ENCODE results near the gene TVP23A.

Gene TVP23A

DNA sequence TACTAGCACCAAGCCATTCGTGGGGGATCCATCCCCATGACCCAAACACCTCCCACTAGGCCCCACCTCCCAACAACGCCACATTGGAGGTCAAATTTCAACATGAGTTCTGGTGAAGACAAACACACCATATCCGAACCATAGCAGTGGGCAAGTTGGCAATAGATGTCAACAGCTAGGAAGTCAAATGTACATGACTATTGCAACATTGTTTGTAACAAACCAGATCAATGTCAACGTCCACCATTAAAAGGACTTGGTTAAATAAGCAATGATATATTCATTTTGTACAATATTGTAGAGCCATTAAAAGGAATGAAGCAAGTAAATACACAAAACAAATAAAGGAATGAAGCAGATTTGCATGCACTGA lies 31.9 kb upstream of the TVP23A start:
- Histone ChIP-seq H3K36me3 (ENCODE audit: control insufficient read depth, insufficient read depth, low read length) (no peaks in the 10 kb centered on the region), H3K9ac (ENCODE audit: low read length) (no peak overlapping the region), H3K4me1 (ENCODE audit: control insufficient read depth, insufficient read depth, low read length) (no peaks in the 10 kb centered on the region), H3K27ac (ENCODE audit: low read depth, low read length) (no peak overlapping the region), H3K4me3 (ENCODE audit: low read length) (no peak overlapping the region), H3K27me3 (ENCODE audit: control insufficient read depth, insufficient read depth, low read length) (no peaks in the 10 kb centered on the region)

DNA sequence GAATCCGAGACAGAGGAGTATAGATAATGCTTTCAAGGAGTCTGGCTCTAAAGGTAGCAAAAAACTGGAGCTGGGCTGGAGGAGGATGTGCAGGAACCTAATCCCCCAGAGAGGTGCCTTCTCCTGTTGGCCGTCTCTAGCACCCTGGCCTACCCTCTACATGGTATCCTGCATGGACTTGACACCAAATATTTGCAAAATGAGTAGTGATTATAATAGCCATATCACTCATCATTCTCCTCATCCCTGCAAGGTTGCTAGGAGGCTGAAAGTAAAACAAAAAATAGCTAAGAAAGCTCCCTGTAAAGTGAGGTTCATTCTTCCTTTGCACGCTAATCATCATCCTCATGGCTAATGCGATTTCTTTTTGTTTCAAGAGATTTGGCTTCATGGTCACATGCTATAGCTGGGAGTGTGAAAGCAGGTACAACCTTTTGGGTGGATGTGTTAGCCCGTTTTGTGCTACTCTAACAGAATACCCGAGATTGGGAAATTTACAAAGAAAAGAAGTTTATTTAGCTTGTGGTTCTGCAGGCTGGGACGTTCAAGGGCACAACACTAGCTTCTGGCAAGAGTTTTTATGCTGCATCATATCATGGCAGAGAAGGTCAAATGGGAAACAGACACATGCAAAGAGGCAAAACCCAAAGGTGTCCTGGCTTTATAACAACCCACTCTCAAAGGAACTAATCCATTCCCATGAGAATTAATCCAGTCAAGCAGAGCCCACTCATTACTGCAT lies 31.3 kb upstream of the TVP23A start:
- Histone ChIP-seq H3K27me3 (ENCODE audit: control insufficient read depth, insufficient read depth, low read length) (no peaks in the 10 kb centered on the region), H3K9ac (ENCODE audit: low read length) (no peak overlapping the region), H3K4me3 (ENCODE audit: low read length) (no peak overlapping the region), H3K4me1 (ENCODE audit: control insufficient read depth, insufficient read depth, low read length) (no peaks in the 10 kb centered on the region), H3K27ac (ENCODE audit: low read depth, low read length) (no peak overlapping the region), H3K36me3 (ENCODE audit: control insufficient read depth, insufficient read depth, low read length) (no peaks in the 10 kb centered on the region)

DNA sequence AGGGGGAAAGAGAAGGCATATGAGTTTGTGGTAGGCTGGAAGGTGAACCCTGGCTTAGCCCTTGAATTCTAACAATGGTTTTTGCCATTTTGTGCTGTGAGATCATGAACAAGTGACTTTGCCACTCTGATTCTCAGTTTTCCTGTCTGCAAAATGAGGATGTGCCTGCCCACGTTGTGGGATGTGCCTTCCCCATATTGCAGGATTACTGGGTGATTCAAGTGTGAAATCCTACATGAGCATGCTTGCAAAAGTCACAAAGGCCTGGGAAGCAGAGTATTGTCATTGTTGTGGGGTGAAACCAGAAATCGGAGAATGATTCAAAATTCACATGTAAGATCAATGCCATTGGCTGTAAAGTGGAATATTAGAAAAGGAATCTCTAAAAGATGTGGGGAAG lies 28.6 kb upstream of the TVP23A start:
- Histone ChIP-seq H3K27ac (ENCODE audit: low read depth, low read length) (no peak overlapping the region), H3K9ac (ENCODE audit: low read length) (no peak overlapping the region)

DNA sequence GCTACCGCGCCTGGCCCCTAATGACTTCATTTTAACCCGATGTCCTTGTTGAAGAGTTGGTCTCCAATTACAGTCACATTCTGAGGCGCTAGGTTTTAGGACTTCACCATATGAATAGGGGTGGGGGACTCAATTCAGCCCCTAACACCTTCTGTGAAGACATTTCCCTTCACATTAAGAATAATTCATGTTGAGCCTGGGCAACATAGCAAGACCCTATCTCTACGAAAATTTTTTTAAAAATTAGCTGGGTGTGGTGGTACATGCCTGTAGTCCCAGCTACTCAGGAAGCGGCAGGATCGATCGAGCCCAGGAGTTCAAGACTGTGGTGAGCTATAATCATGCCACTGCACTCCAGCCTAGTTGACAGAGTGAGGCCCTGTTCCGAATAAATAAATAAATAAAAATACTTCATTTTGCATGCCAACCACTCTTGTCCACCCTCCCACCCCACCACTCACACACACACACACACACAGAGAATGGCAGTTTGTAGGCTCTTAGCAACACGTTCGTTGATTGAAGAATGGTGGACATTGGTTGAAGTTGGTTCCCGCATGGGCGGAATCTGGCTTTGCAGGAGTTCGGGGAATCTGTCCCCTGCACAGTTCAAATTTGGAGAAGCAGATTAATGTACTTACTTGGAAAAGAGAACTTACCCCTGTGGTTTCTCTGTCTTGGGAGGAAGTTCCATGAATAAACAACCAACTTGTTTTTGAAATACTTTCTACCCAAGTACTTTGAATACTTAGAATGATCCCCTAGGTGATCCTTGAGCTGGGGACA lies 27.8 kb upstream of the TVP23A start:
- Histone ChIP-seq H3K9ac (ENCODE audit: low read length) (no peak overlapping the region), H3K27ac (ENCODE audit: low read depth, low read length) (no peak overlapping the region), H3K4me1 (ENCODE audit: control insufficient read depth, insufficient read depth, low read length) (no peaks in the 10 kb centered on the region), H3K27me3 (ENCODE audit: control insufficient read depth, insufficient read depth, low read length) (no peaks in the 10 kb centered on the region), H3K4me3 (ENCODE audit: low read length) (no peak overlapping the region), H3K36me3 (ENCODE audit: control insufficient read depth, insufficient read depth, low read length) (no peaks in the 10 kb centered on the region)

More for the DNA sequence above, 28.6 kb upstream of the TVP23A start:
- no peaks in the 10 kb centered on the region for H3K27me3 ChIP-seq (ENCODE audit: control insufficient read depth, insufficient read depth, low read length)
- H3K4me3 ChIP-seq (ENCODE audit: low read length), result no peak overlapping the region
- no peaks in the 10 kb centered on the region for H3K4me1 ChIP-seq (ENCODE audit: control insufficient read depth, insufficient read depth, low read length)
- H3K36me3 ChIP-seq (ENCODE audit: control insufficient read depth, insufficient read depth, low read length), result no peaks in the 10 kb centered on the region

DNA sequence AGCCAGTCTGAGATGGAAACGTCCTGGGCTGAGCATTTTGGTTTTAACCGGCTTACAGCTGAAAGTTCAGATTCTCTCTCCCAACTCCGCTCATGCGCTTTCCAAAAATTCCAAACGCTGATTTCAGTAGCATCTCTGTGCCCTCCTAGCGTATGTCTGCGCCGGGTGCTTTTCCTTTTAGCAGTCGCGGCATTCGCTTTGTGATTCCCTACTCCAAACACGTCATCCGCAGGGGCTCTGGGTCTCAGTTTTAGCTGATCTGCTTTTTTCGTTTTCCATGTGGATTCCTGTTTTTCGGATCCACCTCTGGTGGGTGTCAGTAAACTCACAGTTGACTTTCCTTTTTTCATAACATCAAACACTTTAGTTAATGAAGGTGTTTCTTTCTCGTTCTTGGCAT lies 22.1 kb upstream of the TVP23A start:
- Histone ChIP-seq H3K36me3 (ENCODE audit: control insufficient read depth, insufficient read depth, low read length) (no peaks in the 10 kb centered on the region), H3K4me3 (ENCODE audit: low read length) (no peak overlapping the region), H3K27me3 (ENCODE audit: control insufficient read depth, insufficient read depth, low read length) (peaks cover 2% of the 10 kb centered on the region), H3K9ac (ENCODE audit: low read length) (no peak overlapping the region), H3K4me1 (ENCODE audit: control insufficient read depth, insufficient read depth, low read length) (no peaks in the 10 kb centered on the region), H3K27ac (ENCODE audit: low read depth, low read length) (no peak overlapping the region)

DNA sequence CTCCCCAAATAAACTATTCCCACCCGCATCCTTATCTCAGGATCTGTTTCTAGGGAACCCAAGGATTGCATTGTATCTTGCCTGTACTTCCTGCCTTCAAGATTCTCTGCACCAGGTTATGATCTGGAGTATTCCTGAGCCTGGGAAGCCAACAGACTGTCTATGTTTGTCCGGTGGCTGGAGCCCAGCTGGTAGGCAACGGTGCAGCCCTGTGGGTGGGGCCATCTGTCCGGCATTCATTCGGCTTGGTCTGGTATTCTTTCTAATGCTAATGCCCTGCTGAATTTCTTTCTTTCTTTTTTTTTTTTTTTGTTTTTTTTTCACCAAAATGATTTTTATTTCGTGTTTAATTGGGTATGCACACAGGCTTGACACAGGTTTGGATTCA lies 20.7 kb upstream of the TVP23A start:
- no peak overlapping the region for H3K4me3 ChIP-seq (ENCODE audit: low read length)
- no peaks in the 10 kb centered on the region for H3K4me1 ChIP-seq (ENCODE audit: control insufficient read depth, insufficient read depth, low read length)
- no peak overlapping the region for H3K27ac ChIP-seq (ENCODE audit: low read depth, low read length)
- H3K27me3 ChIP-seq (ENCODE audit: control insufficient read depth, insufficient read depth, low read length), result peaks cover 2% of the 10 kb centered on the region
- H3K9ac ChIP-seq (ENCODE audit: low read length), result no peak overlapping the region
- H3K36me3 ChIP-seq (ENCODE audit: control insufficient read depth, insufficient read depth, low read length), result no peaks in the 10 kb centered on the region

DNA sequence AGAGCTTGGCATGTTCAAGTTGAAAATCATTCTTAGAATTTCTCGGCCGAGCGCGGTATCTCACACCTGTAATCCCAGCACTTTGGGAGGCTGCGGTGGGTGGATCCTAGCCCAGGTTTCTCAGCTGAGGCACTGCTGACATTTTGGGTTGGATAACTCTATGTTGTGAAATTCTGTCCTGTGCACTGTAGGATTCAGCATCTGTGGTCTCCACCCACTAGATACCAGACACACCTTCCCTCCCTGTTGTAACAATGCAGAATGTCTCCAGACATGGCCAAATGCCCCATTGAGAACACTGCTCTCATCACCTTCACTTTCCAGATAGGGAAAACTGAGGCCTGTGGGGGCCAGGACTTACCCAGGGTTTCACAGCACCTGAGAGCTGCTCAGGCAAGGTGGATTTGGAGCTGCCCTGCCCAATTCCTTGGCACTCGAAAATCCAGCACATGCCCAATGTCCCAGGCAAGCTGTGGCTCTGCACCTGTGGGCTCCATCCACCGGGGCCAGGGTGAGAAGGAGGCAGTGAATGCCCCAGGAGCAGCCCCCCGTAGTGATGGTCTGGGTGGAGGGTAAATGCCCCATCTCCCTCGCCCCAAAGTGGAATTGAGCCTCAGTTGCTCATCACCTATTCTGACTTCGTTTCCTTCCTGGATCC lies 20.2 kb upstream of the TVP23A start:
- Histone ChIP-seq H3K9ac (ENCODE audit: low read length) (no peak overlapping the region), H3K27ac (ENCODE audit: low read depth, low read length) (no peak overlapping the region), H3K36me3 (ENCODE audit: control insufficient read depth, insufficient read depth, low read length) (no peaks in the 10 kb centered on the region), H3K27me3 (ENCODE audit: control insufficient read depth, insufficient read depth, low read length) (peaks cover 2% of the 10 kb centered on the region), H3K4me3 (ENCODE audit: low read length) (no peak overlapping the region), H3K4me1 (ENCODE audit: control insufficient read depth, insufficient read depth, low read length) (no peaks in the 10 kb centered on the region)

DNA sequence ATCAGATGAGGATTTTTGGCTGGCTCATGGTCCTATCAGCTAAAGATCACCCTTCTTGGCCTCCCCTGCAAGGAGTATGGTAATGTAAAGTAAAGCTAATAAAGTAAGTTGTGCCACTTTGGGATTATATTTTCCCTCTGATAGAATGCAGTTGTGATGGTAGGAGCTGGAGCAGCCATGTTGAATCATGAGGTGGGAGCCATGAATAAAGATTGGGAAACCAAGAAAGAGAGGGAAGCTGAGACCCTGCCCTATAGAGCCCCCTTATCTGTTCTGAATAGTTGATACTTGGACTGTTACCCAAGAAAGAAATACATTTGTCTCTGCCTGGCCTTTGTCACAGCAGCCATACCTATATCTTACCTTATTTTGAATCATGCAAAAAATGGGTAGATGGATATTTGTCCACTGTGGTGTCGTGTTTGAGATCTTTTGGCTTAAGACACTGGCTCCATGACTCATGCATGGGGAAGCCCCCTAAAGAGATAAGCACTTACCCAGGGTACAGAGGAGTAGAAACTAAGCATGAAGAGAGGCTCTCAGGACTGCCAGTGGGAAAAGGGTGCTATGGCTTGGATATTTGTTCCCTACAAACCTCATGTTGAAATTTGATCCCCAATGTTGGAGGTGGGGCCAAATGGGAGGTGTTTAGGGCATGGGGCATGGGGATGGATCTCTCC lies 17.7 kb upstream of the TVP23A start:
- Histone ChIP-seq H3K27ac (ENCODE audit: low read depth, low read length) (no peak overlapping the region), H3K27me3 (ENCODE audit: control insufficient read depth, insufficient read depth, low read length) (peaks cover 2% of the 10 kb centered on the region), H3K4me3 (ENCODE audit: low read length) (no peak overlapping the region), H3K4me1 (ENCODE audit: control insufficient read depth, insufficient read depth, low read length) (no peaks in the 10 kb centered on the region), H3K9ac (ENCODE audit: low read length) (no peak overlapping the region), H3K36me3 (ENCODE audit: control insufficient read depth, insufficient read depth, low read length) (no peaks in the 10 kb centered on the region)

DNA sequence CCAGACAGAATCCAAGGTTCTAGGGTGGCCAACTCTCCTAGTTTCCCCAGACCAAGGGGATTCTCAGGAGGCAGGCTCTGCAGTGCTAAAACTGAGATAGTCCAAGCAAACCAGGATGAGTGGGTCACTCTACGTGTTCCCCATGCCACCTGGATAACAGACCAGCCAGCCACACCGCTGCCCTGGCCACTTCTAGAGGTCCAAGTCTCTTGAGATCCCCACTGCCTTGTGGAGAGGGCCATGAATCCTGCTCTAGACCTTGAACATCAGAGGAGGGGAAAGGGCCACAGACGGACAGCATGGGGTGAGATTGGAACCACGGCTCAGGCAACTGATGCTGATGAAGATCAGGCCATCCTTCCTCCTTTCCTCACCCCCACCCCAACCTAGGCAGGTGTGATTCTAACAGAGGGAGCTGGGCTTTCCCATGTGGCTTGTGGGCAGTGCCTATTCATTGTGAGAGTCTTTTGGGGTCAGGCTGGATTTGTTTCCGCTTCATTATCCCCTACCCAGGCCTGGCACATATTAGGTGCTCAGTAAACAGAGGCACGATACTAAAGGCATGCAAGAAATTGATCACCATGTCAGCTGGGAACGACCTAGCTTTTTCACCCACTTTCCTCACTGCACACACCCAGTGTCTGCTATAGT lies 16.8 kb upstream of the TVP23A start:
- H3K27ac ChIP-seq (ENCODE audit: low read depth, low read length), result no peak overlapping the region
- H3K4me1 ChIP-seq (ENCODE audit: control insufficient read depth, insufficient read depth, low read length), result no peaks in the 10 kb centered on the region
- H3K4me3 ChIP-seq (ENCODE audit: low read length), result no peak overlapping the region
- H3K9ac ChIP-seq (ENCODE audit: low read length), result no peak overlapping the region
- no peaks in the 10 kb centered on the region for H3K27me3 ChIP-seq (ENCODE audit: control insufficient read depth, insufficient read depth, low read length)
- H3K36me3 ChIP-seq (ENCODE audit: control insufficient read depth, insufficient read depth, low read length), result no peaks in the 10 kb centered on the region

DNA sequence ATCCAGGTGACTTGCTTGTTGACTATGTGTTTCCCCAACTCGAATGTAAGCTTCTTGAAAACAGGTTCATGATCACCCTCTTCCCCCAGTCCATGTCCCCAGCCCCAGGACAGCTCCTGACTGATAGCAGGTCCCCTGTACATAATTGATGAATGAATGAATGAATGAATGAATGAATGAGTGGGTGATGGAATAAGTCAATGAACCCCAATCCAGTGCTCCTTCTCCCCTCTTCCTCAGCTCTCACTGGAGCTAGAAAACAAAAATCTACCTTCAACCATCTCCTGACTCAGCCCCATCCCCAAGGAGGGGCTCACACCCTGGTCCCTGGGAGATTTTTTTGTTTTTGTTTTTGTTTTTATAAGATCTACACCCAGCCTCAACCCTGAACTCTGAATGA lies 16.2 kb upstream of the TVP23A start:
- Histone ChIP-seq H3K4me3 (ENCODE audit: low read length) (no peak overlapping the region), H3K4me1 (ENCODE audit: control insufficient read depth, insufficient read depth, low read length) (no peaks in the 10 kb centered on the region), H3K9ac (ENCODE audit: low read length) (no peak overlapping the region), H3K27ac (ENCODE audit: low read depth, low read length) (no peak overlapping the region), H3K27me3 (ENCODE audit: control insufficient read depth, insufficient read depth, low read length) (no peaks in the 10 kb centered on the region), H3K36me3 (ENCODE audit: control insufficient read depth, insufficient read depth, low read length) (no peaks in the 10 kb centered on the region)

DNA sequence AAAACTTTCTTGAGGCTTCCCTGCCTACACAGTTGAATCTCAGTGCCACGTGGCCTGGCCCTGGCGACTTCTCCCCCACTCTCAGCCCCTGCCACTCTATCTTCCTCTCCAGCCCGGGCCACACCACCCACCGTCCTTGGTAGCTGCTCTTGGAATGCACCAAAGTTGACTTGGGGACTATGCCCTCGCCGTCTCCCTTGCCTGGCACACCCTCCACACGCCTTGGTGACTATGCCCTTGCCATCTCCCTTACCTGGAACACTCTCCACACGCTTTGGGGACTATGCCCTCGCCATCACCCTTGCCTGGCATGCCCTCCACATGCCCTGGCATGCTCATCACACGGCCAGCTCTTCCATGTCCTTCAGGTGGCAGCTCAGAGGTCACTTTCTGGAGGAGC lies 15.5 kb upstream of the TVP23A start:
- Histone ChIP-seq H3K4me1 (ENCODE audit: control insufficient read depth, insufficient read depth, low read length) (peaks cover 4% of the 10 kb centered on the region), H3K4me3 (ENCODE audit: low read length) (no peak overlapping the region), H3K9ac (ENCODE audit: low read length) (no peak overlapping the region), H3K27ac (ENCODE audit: low read depth, low read length) (no peak overlapping the region), H3K27me3 (ENCODE audit: control insufficient read depth, insufficient read depth, low read length) (no peaks in the 10 kb centered on the region), H3K36me3 (ENCODE audit: control insufficient read depth, insufficient read depth, low read length) (no peaks in the 10 kb centered on the region)

DNA sequence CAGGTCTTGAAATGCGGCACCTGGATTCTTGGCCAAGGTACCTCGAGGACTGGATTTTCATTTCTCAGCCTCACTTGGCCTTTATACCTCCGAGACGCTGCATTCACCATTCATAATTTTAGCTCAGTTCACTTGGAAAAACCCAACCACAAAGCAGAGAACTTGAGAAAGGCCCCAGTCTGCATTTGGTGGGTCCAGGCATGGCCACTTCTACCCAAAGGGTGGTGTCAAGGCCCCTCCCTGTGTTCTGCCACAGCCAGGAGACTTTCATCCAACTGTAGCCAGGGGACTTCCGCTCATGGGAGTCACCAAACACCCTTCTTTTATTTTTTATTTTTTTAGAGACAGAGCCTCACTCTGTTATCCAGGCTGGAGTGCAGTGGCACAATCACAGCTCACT lies 14.7 kb upstream of the TVP23A start:
- Histone ChIP-seq H3K36me3 (ENCODE audit: control insufficient read depth, insufficient read depth, low read length) (no peaks in the 10 kb centered on the region), H3K4me1 (ENCODE audit: control insufficient read depth, insufficient read depth, low read length) (peaks cover 12% of the 10 kb centered on the region), H3K4me3 (ENCODE audit: low read length) (no peak overlapping the region), H3K27me3 (ENCODE audit: control insufficient read depth, insufficient read depth, low read length) (no peaks in the 10 kb centered on the region), H3K9ac (ENCODE audit: low read length) (no peak overlapping the region), H3K27ac (ENCODE audit: low read depth, low read length) (no peak overlapping the region)

Measured in rectal smooth muscle tissue (tissue), 1 donor.